Osteocyte (in vitro differentiated cells): ENCODE results near the gene FGF14. TPM values are rescaled to one million over a fixed set of nuclear protein-coding genes. Genes with fewer than 3 reads are reported as not detected.

ENCODE experiments used
- DNase-seq: peaks from one replicate; pipeline ENCODE4 v3.0.0; 2021; ENCODE audit warnings: mixed read lengths; ENCODE audit not compliant: unreplicated experiment; ENCODE audit errors: extremely low spot score
- H3K27ac Mint-ChIP-seq: one replicate; pipeline ENCODE4 v1.8.0; 2021; ENCODE audit warnings: mild to moderate bottlenecking, mixed read lengths; ENCODE audit not compliant: unreplicated experiment
- H3K27me3 Mint-ChIP-seq: one replicate; pipeline ENCODE4 v1.8.0; 2021; ENCODE audit warnings: mixed read lengths; ENCODE audit not compliant: unreplicated experiment
- H3K36me3 Mint-ChIP-seq: one replicate; pipeline ENCODE4 v1.8.0; 2021; ENCODE audit warnings: mixed read lengths; ENCODE audit not compliant: unreplicated experiment
- H3K4me1 Mint-ChIP-seq: one replicate; pipeline ENCODE4 v1.8.0; 2021; ENCODE audit warnings: mixed read lengths; ENCODE audit not compliant: unreplicated experiment
- H3K4me3 Mint-ChIP-seq: one replicate; pipeline ENCODE4 v1.8.0; 2021; ENCODE audit warnings: mild to moderate bottlenecking, moderate library complexity, mixed read lengths; ENCODE audit not compliant: unreplicated experiment
- H3K9me3 Mint-ChIP-seq: one replicate; pipeline ENCODE4 v1.8.0; 2021; ENCODE audit warnings: mixed read lengths; ENCODE audit not compliant: unreplicated experiment
- CTCF ChIP-seq: fragments of 200-600 bp; sonication (generic); IDR thresholded peaks from 2 replicates; pipeline ENCODE4 v1.5.0; 2021; ENCODE audit warnings: antibody characterized with exemption, mild to moderate bottlenecking, moderate library complexity
- total RNA-seq: library from RNA; stranded (reverse); gene quantifications from 2 replicates; pipeline ENCODE4 v1.2.1, GENCODE V29; 2021

FGF14 gene
- total RNA-seq, 1 donor from 2014 or later, result 0.24 TPM

GRCh38 chr13:101708115-101708514, 693.7 kb downstream of the FGF14 start:
- H3K4me3 Mint-ChIP-seq, result no peak overlapping the region
- H3K27me3 Mint-ChIP-seq, result no peaks in the 10 kb centered on the region
- TF ChIP-seq CTCF, result no peak
- peaks cover 90% of the 10 kb centered on the region for H3K36me3 Mint-ChIP-seq
- H3K9me3 Mint-ChIP-seq, result no peaks in the 10 kb centered on the region
- peak overlapping the region; percentile 29 for H3K27ac Mint-ChIP-seq
- no peak for DNase-seq
- peaks cover 48% of the 10 kb centered on the region for H3K4me1 Mint-ChIP-seq

- Mint-ChIP-seq H3K27ac (peak overlapping the region; percentile 34), H3K4me3 (no peak overlapping the region), H3K36me3 (peaks cover 90% of the 10 kb centered on the region), H3K27me3 (no peaks in the 10 kb centered on the region), H3K9me3 (no peaks in the 10 kb centered on the region), H3K4me1 (peaks cover 49% of the 10 kb centered on the region)
- no peak for TF ChIP-seq CTCF
- no peak for DNase-seq
These were observed 694.2 kb downstream of the FGF14 start for GRCh38 chr13:101707659-101708058.

GRCh38 chr13:101706651-101707050, 695.2 kb downstream of the FGF14 start:
- Mint-ChIP-seq H3K27ac (peak overlapping the region; percentile 64), H3K9me3 (no peaks in the 10 kb centered on the region), H3K27me3 (no peaks in the 10 kb centered on the region), H3K4me3 (no peak overlapping the region), H3K4me1 (peaks cover 45% of the 10 kb centered on the region), H3K36me3 (peaks cover 88% of the 10 kb centered on the region)
- DNase-seq, result no peak
- no peak for TF ChIP-seq CTCF

GRCh38 chr13:101703838-101704237, 698.0 kb downstream of the FGF14 start:
- Mint-ChIP-seq H3K36me3 (peaks cover 80% of the 10 kb centered on the region), H3K9me3 (no peaks in the 10 kb centered on the region), H3K4me1 (peaks cover 51% of the 10 kb centered on the region), H3K27ac (peak overlapping the region; percentile 4), H3K27me3 (no peaks in the 10 kb centered on the region), H3K4me3 (no peak overlapping the region)
- no peak for DNase-seq
- no peak for TF ChIP-seq CTCF

- Mint-ChIP-seq H3K27me3 (no peaks in the 10 kb centered on the region), H3K4me3 (no peak overlapping the region), H3K27ac (peak overlapping the region; percentile 60), H3K9me3 (no peaks in the 10 kb centered on the region), H3K36me3 (peaks cover 80% of the 10 kb centered on the region), H3K4me1 (peaks cover 55% of the 10 kb centered on the region)
- no peak for TF ChIP-seq CTCF
- no peak for DNase-seq
These were observed 698.8 kb downstream of the FGF14 start for GRCh38 chr13:101703081-101703480.
